HCT116 (cell line): ENCODE results near the gene PDZRN4. TPM values are rescaled to one million over a fixed set of nuclear protein-coding genes. Genes with fewer than 3 reads are reported as not detected.

Source experiments
- ATAC-seq: fragments of 200-7000 bp; cut with Tn5 transposase; 2 replicates; pipeline ENCODE4 v1.9.1; 2020; ENCODE audit warnings: mild to moderate bottlenecking, moderate library complexity
- BruUV-seq: library from RNA; stranded (reverse); fragments of 400-500 nt; replicated peaks from 2 replicates; lab custom pipeline; 2021; lab: Mats Ljungman, UMichigan
- CTCF ChIA-PET: fragments of 300-600 bp; sonication (Branson Sonifier 250); formaldehyde crosslinking; loops from one replicate; lab custom pipeline; 2021; ENCODE audit warnings: antibody characterized with exemption; lab: Charles Lee
- POLR2A ChIA-PET: fragments of 300-600, 350-600 bp; sonication (Branson Sonifier 250); formaldehyde crosslinking; loops from one replicate; lab custom pipeline; 2021; ENCODE audit warnings: antibody characterized with exemption; lab: Charles Lee
- RAD21 ChIA-PET, 2 experiments: fragments of 300-600 bp; sonication (Branson Sonifier 250); formaldehyde crosslinking; loops; one replicate each; lab custom pipeline; 2023; ENCODE audit warnings: low total read pairs in 2 of 2; ENCODE audit not compliant: uncharacterized antibody in 2 of 2, unreplicated experiment in 2 of 2, low non-redundant PET in 1 of 2; lab: Charles Lee
- DNase-seq: peaks from one replicate; pipeline ENCODE4 v3.0.0-alpha.2; 2010; ENCODE audit warnings: low read depth, low spot score
- H2AFZ ChIP-seq: fragments of 200-600 bp; shearing (Covaris generic), sonication (generic); 2 replicates; pipeline ENCODE4 v1.6.1; 2017; ENCODE audit warnings: low read depth, mixed run types, mixed read lengths, antibody characterized with exemption, low read length; ENCODE audit not compliant: poor library complexity, severe bottlenecking
- H3K27ac ChIP-seq: 2 replicates; pipeline ENCODE4 v1.5.1; 2012; ENCODE audit warnings: low read depth, low read length
- H3K27me3 ChIP-seq: fragments of 200-600 bp; sonication (generic); 2 replicates; pipeline ENCODE4 v1.6.1; 2016; ENCODE audit warnings: mixed run types, low read length, mixed read lengths; ENCODE audit not compliant: insufficient read depth
- H3K36me3 ChIP-seq, 2 experiments: fragments of 200-500 bp in 1 of 2; fragments of 200-600 bp in 1 of 2; sonication (Bioruptor generic) in 1 of 2; sonication (generic) in 1 of 2; 2 replicates each; pipeline versions ENCODE4 v1.5.1 to v1.6.1; 2014 to 2016; ENCODE audit warnings: low read length in 2 of 2, inconsistent platforms in 1 of 2, mixed read lengths in 1 of 2, mixed run types in 1 of 2; ENCODE audit not compliant: insufficient read depth in 2 of 2, control insufficient read depth in 1 of 2
- H3K4me1 ChIP-seq, 2 experiments: fragments of 200-600 bp in 1 of 2; sonication (generic) in 1 of 2; 2 replicates each; pipeline versions ENCODE4 v1.5.1 to v1.6.1; 2012 to 2017; ENCODE audit warnings: low read length in 2 of 2, inconsistent platforms in 1 of 2, mild to moderate bottlenecking in 1 of 2, mixed read lengths in 1 of 2, mixed run types in 1 of 2, moderate library complexity in 1 of 2; ENCODE audit not compliant: insufficient read depth in 2 of 2, control insufficient read depth in 1 of 2
- H3K4me2 ChIP-seq: fragments of 200-600 bp; sonication (generic); 2 replicates; pipeline ENCODE4 v1.6.1; 2017; ENCODE audit warnings: mixed run types, low read length, mixed read lengths
- H3K4me3 ChIP-seq, 2 experiments: fragments of 200-600 bp in 1 of 2; sonication (generic) in 1 of 2; replicated peaks in 1 of 2; 2 replicates each; pipeline ENCODE4 v1.5.1; 2011 to 2016; ENCODE audit warnings: low read length in 2 of 2, control low read depth in 1 of 2, low read depth in 1 of 2, mild to moderate bottlenecking in 1 of 2, mixed read lengths in 1 of 2, mixed run types in 1 of 2
- H3K79me2 ChIP-seq: fragments of 200-600 bp; sonication (generic); 2 replicates; pipeline ENCODE4 v1.6.1; 2017; ENCODE audit warnings: mild to moderate bottlenecking, mixed run types, low read length, moderate library complexity, mixed read lengths; ENCODE audit not compliant: insufficient read depth
- H3K9ac ChIP-seq: fragments of 200-600 bp; sonication (generic); 2 replicates; pipeline ENCODE4 v1.6.1; 2016; ENCODE audit warnings: low read length, mixed read lengths
- H3K9me2 ChIP-seq: fragments of 200-600 bp; sonication (generic), shearing (Covaris generic); 2 replicates; pipeline ENCODE4 v1.6.1; 2017; ENCODE audit warnings: mixed run types, mild to moderate bottlenecking, moderate library complexity; ENCODE audit not compliant: insufficient read depth
- H3K9me3 ChIP-seq, 2 experiments: fragments of 200-500 bp in 1 of 2; fragments of 200-600 bp in 1 of 2; sonication (Bioruptor generic) in 1 of 2; sonication (generic) in 1 of 2; 2 replicates each; pipeline ENCODE4 v1.6.1; 2014 to 2017; ENCODE audit warnings: low read length in 2 of 2, mixed read lengths in 2 of 2, inconsistent platforms in 1 of 2, low read depth in 1 of 2, mild to moderate bottlenecking in 1 of 2, mixed run types in 1 of 2, moderate library complexity in 1 of 2; ENCODE audit not compliant: control insufficient read depth in 1 of 2, insufficient read depth in 1 of 2
- H4K20me1 ChIP-seq: fragments of 200-600 bp; sonication (generic), shearing (Covaris generic); 2 replicates; pipeline ENCODE4 v1.6.1; 2017; ENCODE audit warnings: mixed run types, mild to moderate bottlenecking, moderate library complexity; ENCODE audit not compliant: insufficient read depth
- ATF3 ChIP-seq: IDR thresholded peaks from 2 replicates; pipeline ENCODE4 v1.6.1; 2012
- CBX3 ChIP-seq: IDR thresholded peaks from 2 replicates; pipeline ENCODE4 v1.6.1; 2012; ENCODE audit warnings: low read depth
- CEBPB ChIP-seq: IDR thresholded peaks from 2 replicates; pipeline ENCODE4 v1.6.1; 2012; ENCODE audit warnings: low read depth
- EZH2 ChIP-seq: fragments of 200-600 bp; sonication (generic); IDR thresholded peaks from 2 replicates; pipeline ENCODE4 v1.6.1; 2017; ENCODE audit warnings: antibody characterized with exemption, mixed run types
- JUND ChIP-seq: IDR thresholded peaks from 2 replicates; pipeline ENCODE4 v1.6.1; 2012
- POLR2A ChIP-seq: IDR thresholded peaks from 2 replicates; pipeline ENCODE4 v1.7.0; 2011; ENCODE audit warnings: borderline replicate concordance; ENCODE audit not compliant: insufficient read depth, insufficient read length; ENCODE audit errors: extremely low read depth
- SIN3A ChIP-seq: IDR thresholded peaks from 2 replicates; pipeline ENCODE4 v1.6.1; 2012; ENCODE audit warnings: low read depth
- SP1 ChIP-seq: IDR thresholded peaks from 2 replicates; pipeline ENCODE4 v1.6.1; 2012; ENCODE audit warnings: low read depth
- TCF7L2 ChIP-seq: IDR thresholded peaks from 2 replicates; pipeline ENCODE4 v1.7.0; 2011; ENCODE audit warnings: borderline replicate concordance, inconsistent platforms; ENCODE audit not compliant: insufficient read depth, insufficient read length; ENCODE audit errors: extremely low read depth
- YY1 ChIP-seq: IDR thresholded peaks from 2 replicates; pipeline ENCODE4 v1.6.1; 2011; ENCODE audit warnings: low read length, low read depth, moderate library complexity, mild to moderate bottlenecking; ENCODE audit not compliant: insufficient replicate concordance; ENCODE audit errors: extremely low read depth
- ZBTB33 ChIP-seq: IDR thresholded peaks from 2 replicates; pipeline ENCODE4 v1.6.1; 2011; ENCODE audit warnings: mild to moderate bottlenecking, low read length, moderate library complexity; ENCODE audit not compliant: insufficient replicate concordance; ENCODE audit errors: extremely low read depth
- ZFX ChIP-seq: fragments of 450-650 bp; IDR thresholded peaks from 2 replicates; pipeline ENCODE4 v1.6.1; 2017
- ZNF274 ChIP-seq: fragments of 200-500 bp; sonication (Bioruptor generic); IDR thresholded peaks from 2 replicates; pipeline ENCODE4 v1.6.1; 2014; ENCODE audit warnings: mild to moderate bottlenecking, low read depth, low read length, inconsistent platforms
- intact Hi-C: fragments of 100-400 bp; cut with micrococcal nuclease; formaldehyde crosslinking; loops from 2 replicates; pipeline ENCODE4 v1.10.0; 2022
- total RNA-seq: library from RNA; stranded (reverse); gene quantifications from one replicate; pipeline ENCODE4 v1.2.1, GENCODE V29; 2021; ENCODE audit not compliant: unreplicated experiment
- TF ChIP-seq, protein P1 (sequence below): IDR thresholded peaks from 2 replicates; pipeline ENCODE4 v1.6.1; 2012; ENCODE audit warnings: low read depth

PDZRN4 gene
- total RNA-seq, 1 experiment from 2014 or later = not detected

- TF ChIP-seq ZBTB33 (no peak), TCF7L2 (no peak)
These were observed 798 bp downstream of the PDZRN4 start (continued) for GRCh38 chr12:41188841-41189394.

- TF ChIP-seq ATF3 (no peak), YY1 (no peak), TCF7L2 (no peak), SIN3A (no peak), SP1 (no peak), CEBPB (no peak), ZFX (no peak), ZBTB33 (no peak), EZH2 (no peak), CBX3 (no peak), JUND (no peak), ZNF274 (no peak), POLR2A (no peak)
- TF ChIP-seq, protein P1, sequence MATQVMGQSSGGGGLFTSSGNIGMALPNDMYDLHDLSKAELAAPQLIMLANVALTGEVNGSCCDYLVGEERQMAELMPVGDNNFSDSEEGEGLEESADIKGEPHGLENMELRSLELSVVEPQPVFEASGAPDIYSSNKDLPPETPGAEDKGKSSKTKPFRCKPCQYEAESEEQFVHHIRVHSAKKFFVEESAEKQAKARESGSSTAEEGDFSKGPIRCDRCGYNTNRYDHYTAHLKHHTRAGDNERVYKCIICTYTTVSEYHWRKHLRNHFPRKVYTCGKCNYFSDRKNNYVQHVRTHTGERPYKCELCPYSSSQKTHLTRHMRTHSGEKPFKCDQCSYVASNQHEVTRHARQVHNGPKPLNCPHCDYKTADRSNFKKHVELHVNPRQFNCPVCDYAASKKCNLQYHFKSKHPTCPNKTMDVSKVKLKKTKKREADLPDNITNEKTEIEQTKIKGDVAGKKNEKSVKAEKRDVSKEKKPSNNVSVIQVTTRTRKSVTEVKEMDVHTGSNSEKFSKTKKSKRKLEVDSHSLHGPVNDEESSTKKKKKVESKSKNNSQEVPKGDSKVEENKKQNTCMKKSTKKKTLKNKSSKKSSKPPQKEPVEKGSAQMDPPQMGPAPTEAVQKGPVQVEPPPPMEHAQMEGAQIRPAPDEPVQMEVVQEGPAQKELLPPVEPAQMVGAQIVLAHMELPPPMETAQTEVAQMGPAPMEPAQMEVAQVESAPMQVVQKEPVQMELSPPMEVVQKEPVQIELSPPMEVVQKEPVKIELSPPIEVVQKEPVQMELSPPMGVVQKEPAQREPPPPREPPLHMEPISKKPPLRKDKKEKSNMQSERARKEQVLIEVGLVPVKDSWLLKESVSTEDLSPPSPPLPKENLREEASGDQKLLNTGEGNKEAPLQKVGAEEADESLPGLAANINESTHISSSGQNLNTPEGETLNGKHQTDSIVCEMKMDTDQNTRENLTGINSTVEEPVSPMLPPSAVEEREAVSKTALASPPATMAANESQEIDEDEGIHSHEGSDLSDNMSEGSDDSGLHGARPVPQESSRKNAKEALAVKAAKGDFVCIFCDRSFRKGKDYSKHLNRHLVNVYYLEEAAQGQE = no peak
- Histone ChIP-seq H2AFZ (no peak overlapping the region), H3K4me3 (no peak overlapping the region), H3K9ac (no peak overlapping the region), H3K9me2 (no peaks in the 10 kb centered on the region), H3K4me2 (no peak overlapping the region), H3K4me1 (no peaks in the 10 kb centered on the region), H3K36me3 (no peaks in the 10 kb centered on the region), H3K27me3 (no peaks in the 10 kb centered on the region), H3K79me2 (no peaks in the 10 kb centered on the region), H3K9me3 (no peaks in the 10 kb centered on the region), H3K27ac (no peak overlapping the region), H4K20me1 (no peaks in the 10 kb centered on the region)
- ChIA-PET RAD21 (no interaction called here), POLR2A (no interaction called here), CTCF (interaction anchor here (1.0 to 1.6 kb wide), 2 partner anchors 16 to 834 kb away, joined by 3 to 5 read pairs; no protein-coding TSS in a partner anchor)
- DNase-seq = no peak
- no peak for ATAC-seq
- BruUV-seq = no TSS peak
- intact Hi-C loops = no loop called here
These were observed 1.5 kb downstream of the PDZRN4 start for GRCh38 chr12:41189395-41190251.
